PFSK-1 (cell line): ENCODE results near the gene ARHGAP6.

ENCODE experiments used
- POLR2AphosphoS5 ChIP-seq: IDR thresholded peaks from 2 replicates; pipeline ENCODE4 v1.6.1; 2012; ENCODE audit warnings: low read depth, mild to moderate bottlenecking, control low read depth, low read length, moderate library complexity
- TAF1 ChIP-seq: IDR thresholded peaks from 2 replicates; pipeline ENCODE4 v1.6.1; 2012; ENCODE audit warnings: low read length, control low read depth, borderline replicate concordance; ENCODE audit not compliant: insufficient read depth
- TF ChIP-seq, protein P1 (sequence below), 2 experiments: IDR thresholded peaks; 2 replicates each; pipeline versions ENCODE4 v1.6.1 to v1.8.0; 2011 to 2012; ENCODE audit warnings: low read depth in 2 of 2, low read length in 2 of 2, control low read depth in 1 of 2, inconsistent platforms in 1 of 2, mild to moderate bottlenecking in 1 of 2, moderate library complexity in 1 of 2; ENCODE audit not compliant: insufficient read depth in 1 of 2

DNA sequence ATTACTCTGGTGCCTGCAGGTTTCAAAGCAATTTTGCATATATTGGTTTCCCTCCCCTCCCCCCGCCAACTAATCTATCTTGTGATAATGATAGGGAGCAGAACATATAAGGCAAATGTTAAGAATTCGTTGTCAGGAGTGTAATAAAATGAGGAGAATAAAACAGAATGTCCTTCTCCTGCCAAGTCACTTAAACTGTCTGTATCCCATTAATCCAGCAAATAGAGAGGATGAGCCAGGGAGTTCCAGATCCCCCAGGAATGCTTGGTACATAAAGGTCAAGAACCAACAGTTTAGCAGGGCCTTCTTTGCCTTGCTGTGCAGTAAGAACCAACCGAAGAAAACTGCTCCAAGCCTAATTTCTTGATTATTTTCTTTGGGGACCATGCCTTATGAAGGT lies 231.1 kb downstream of the ARHGAP6 start:
- no peak for TF ChIP-seq TAF1
- no peak for TF ChIP-seq POLR2AphosphoS5
- TF ChIP-seq, protein P1, sequence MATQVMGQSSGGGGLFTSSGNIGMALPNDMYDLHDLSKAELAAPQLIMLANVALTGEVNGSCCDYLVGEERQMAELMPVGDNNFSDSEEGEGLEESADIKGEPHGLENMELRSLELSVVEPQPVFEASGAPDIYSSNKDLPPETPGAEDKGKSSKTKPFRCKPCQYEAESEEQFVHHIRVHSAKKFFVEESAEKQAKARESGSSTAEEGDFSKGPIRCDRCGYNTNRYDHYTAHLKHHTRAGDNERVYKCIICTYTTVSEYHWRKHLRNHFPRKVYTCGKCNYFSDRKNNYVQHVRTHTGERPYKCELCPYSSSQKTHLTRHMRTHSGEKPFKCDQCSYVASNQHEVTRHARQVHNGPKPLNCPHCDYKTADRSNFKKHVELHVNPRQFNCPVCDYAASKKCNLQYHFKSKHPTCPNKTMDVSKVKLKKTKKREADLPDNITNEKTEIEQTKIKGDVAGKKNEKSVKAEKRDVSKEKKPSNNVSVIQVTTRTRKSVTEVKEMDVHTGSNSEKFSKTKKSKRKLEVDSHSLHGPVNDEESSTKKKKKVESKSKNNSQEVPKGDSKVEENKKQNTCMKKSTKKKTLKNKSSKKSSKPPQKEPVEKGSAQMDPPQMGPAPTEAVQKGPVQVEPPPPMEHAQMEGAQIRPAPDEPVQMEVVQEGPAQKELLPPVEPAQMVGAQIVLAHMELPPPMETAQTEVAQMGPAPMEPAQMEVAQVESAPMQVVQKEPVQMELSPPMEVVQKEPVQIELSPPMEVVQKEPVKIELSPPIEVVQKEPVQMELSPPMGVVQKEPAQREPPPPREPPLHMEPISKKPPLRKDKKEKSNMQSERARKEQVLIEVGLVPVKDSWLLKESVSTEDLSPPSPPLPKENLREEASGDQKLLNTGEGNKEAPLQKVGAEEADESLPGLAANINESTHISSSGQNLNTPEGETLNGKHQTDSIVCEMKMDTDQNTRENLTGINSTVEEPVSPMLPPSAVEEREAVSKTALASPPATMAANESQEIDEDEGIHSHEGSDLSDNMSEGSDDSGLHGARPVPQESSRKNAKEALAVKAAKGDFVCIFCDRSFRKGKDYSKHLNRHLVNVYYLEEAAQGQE (IDR thresholded peaks at IDR 0.05; ENCODE audit: insufficient read depth in 1 of 2, low read depth in 2 of 2, low read length in 2 of 2): no peak
